Testis (tissue), 3 donors: Measurements from ENCODE around the gene XYLT1. TPM values are rescaled to one million over a fixed set of nuclear protein-coding genes. Genes with fewer than 3 reads are reported as not detected.

Source experiments
- DNase-seq: peaks from one replicate; pipeline ENCODE4 v3.0.0-alpha.2; 2019
- H3K27ac ChIP-seq, 2 donors: fragments of 200-600 bp; sonication (generic); one replicate each; pipeline ENCODE4 v1.5.1; 2019
- H3K27me3 ChIP-seq: fragments of 200-600 bp; sonication (generic); one replicate; pipeline ENCODE4 v1.5.1; 2019
- H3K36me3 ChIP-seq: fragments of 200-600 bp; sonication (generic); one replicate; pipeline ENCODE4 v1.5.1; 2017; ENCODE audit warnings: low read depth; ENCODE audit errors: missing control alignments
- H3K4me1 ChIP-seq: fragments of 200-600 bp; sonication (generic); one replicate; pipeline ENCODE4 v1.5.1; 2019
- H3K4me3 ChIP-seq, 2 donors: fragments of 200-600 bp; sonication (generic); one replicate each; pipeline ENCODE4 v1.5.1; 2017 to 2019
- H3K9me3 ChIP-seq: fragments of 200-600 bp; sonication (generic); one replicate; pipeline ENCODE4 v1.5.1; 2017
- POLR2A ChIP-seq: fragments of 450-650 bp; IDR thresholded peaks from one replicate; pipeline ENCODE4 v1.6.1; 2017; ENCODE audit warnings: antibody characterized with exemption, mild to moderate bottlenecking, moderate library complexity
- WGBS, 2 donors: methylation state at CpG; one replicate each; pipeline ENCODE4 v1.1.5; 2018; 5-methylcytosine and 5-hydroxymethylcytosine counted together
- intact Hi-C: fragments of 100-400 bp; cut with DNase I; formaldehyde crosslinking; loops from one replicate; pipeline ENCODE4 v1.15.1; 2023; ENCODE audit warnings: low total_unique reads
- polyA plus RNA-seq: library from polyadenylated mRNA; stranded (reverse); fragments of 350-450 nt; fragmentation: Illumina TruSeq; extraction: RNeasy Lipid Tissue Mini Kit (QIAGEN cat#74804); gene quantifications from one replicate; pipeline ENCODE4 v1.2.3, GENCODE V29; 2014; ENCODE audit warnings: low read depth, low replicate concordance; ENCODE audit not compliant: insufficient read depth
- total RNA-seq, 2 donors: library from RNA; depleted of rRNA; stranded (reverse); fragments of >200 nt; gene quantifications; one replicate each; pipeline ENCODE4 v1.2.3, GENCODE V29; 2016
- TF ChIP-seq, protein P1 (sequence below), 3 experiments: fragments of 450-650 bp in 2 of 3; fragments of 200-600 bp in 1 of 3; sonication (generic) in 1 of 3; IDR thresholded peaks; one replicate each; pipeline ENCODE4 v1.5.1; 2016 to 2019; ENCODE audit warnings: antibody characterized with exemption in 3 of 3, mild to moderate bottlenecking in 2 of 3, moderate library complexity in 1 of 3

Gene XYLT1
- total and polyA plus RNA-seq, 3 donors from 2014 or later = 6.5 to 20.7 (median 13.6) TPM

DNA sequence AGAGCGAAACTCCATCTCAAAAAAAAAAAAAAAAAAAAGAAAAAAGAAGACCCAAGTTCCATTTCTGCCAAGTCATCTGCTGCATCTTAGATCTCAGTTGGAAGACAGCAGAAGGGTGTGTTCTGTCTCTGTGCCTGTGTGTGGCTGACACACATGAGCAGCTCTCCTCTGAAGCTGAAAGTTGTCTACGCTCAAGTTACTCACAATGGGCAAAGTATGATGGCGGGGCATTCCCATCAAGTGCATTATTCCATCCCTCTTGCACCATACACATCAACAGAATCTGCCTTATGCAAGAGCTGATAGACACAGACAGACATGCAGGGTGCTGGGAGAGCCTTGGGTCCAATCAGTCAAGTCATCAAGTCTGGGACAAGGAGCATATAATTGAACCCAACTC, 402.2 kb downstream of the XYLT1 start:
- Histone ChIP-seq H3K4me3 (no peak overlapping the region), H3K36me3 (no peaks in the 10 kb centered on the region), H3K27ac (no peak overlapping the region), H3K4me1 (no peaks in the 10 kb centered on the region), H3K9me3 (no peaks in the 10 kb centered on the region), H3K27me3 (no peaks in the 10 kb centered on the region)
- no peak for DNase-seq
- TF ChIP-seq, protein P1, sequence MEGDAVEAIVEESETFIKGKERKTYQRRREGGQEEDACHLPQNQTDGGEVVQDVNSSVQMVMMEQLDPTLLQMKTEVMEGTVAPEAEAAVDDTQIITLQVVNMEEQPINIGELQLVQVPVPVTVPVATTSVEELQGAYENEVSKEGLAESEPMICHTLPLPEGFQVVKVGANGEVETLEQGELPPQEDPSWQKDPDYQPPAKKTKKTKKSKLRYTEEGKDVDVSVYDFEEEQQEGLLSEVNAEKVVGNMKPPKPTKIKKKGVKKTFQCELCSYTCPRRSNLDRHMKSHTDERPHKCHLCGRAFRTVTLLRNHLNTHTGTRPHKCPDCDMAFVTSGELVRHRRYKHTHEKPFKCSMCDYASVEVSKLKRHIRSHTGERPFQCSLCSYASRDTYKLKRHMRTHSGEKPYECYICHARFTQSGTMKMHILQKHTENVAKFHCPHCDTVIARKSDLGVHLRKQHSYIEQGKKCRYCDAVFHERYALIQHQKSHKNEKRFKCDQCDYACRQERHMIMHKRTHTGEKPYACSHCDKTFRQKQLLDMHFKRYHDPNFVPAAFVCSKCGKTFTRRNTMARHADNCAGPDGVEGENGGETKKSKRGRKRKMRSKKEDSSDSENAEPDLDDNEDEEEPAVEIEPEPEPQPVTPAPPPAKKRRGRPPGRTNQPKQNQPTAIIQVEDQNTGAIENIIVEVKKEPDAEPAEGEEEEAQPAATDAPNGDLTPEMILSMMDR (IDR thresholded peaks at IDR 0.05) = no peak
- no peak for TF ChIP-seq POLR2A
- WGBS, 2 donors = 93 to 98% methylated on average over 3 of the region's 3 CpGs
- intact Hi-C loops = no loop called here

DNA sequence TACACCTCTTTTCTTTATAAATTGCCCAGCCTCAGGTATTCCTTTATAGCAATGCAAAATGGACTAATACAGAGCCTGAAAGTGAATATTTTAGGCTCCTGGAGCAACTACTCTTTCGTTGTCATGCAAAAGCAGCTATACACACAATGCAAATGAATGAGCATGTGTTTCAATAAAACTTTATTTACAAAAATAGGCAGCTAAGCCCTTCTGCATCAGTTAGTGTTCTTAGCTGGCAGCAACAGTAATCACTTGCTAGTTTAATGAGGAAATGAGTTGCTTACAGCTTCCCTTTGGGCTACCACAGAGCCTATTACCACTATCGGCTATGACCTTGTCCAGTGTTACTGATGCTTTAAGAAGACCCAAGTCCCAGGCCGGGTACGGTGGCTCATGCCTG, 402.9 kb downstream of the XYLT1 start:
- no peaks in the 10 kb centered on the region for H3K27me3 ChIP-seq
- no peaks in the 10 kb centered on the region for H3K36me3 ChIP-seq
- no peaks in the 10 kb centered on the region for H3K4me1 ChIP-seq
- no peaks in the 10 kb centered on the region for H3K9me3 ChIP-seq
- no peak overlapping the region for H3K4me3 ChIP-seq
- no peak for DNase-seq
- WGBS, 2 donors = 89 to 97% methylated on average over 1 to 4 of the region's 4 CpGs
- H3K27ac ChIP-seq = no peak overlapping the region
- TF ChIP-seq POLR2A = no peak
- TF ChIP-seq, protein P1 (IDR thresholded peaks at IDR 0.05) = no peak
- intact Hi-C loops = no loop called here

DNA sequence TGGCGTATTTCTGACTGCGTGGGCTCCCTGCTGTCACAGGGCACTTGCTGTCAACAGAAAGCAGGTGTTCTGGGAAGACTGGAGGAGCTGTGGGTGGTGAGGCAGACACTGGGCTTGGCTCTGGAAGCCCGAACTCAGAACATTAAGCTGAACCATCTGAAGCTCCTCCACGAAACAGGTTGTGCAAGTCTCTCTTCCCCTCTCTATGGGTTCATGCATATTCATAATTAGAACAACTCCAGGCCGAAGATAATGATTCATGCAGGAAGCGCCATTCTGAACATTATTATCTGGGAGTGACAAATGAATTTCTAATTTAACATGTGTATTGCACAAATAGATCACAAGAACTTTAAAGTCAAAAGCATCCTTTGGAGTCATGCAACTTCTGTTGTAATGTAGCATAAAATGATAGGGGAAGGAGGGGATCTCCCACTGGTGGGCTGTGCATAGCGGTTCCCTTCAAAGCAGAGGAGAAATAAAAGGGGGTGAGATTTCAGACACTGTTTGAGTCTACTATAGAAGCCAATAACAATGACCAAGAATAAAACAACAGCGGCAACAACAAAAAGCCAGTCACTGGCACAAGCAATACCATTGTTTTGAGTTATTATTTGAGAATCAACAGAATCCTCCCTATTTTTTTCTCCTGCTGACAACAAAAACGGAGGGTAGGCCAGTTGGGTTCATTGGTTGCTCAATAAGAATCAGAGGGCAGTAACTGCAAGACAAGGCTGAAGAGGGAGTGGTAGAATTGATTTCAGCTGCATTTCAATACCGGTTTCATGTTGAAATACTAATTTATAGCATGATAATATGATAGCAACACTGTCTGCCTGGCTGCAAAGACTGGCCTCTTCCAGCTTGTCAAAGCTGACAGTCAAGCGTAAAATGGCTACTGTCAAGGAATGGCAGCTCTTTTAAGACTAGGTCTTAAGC, 407.3 kb downstream of the XYLT1 start:
- WGBS, 2 donors = 77 to 84% methylated on average over 11 of the region's 11 CpGs
- no peak overlapping the region for H3K4me3 ChIP-seq
- H3K27me3 ChIP-seq = no peaks in the 10 kb centered on the region
- no peak for DNase-seq
- no peaks in the 10 kb centered on the region for H3K9me3 ChIP-seq
- H3K4me1 ChIP-seq = no peaks in the 10 kb centered on the region
- TF ChIP-seq, protein P1 (IDR thresholded peaks at IDR 0.05) = no peak
- no peak for TF ChIP-seq POLR2A
- intact Hi-C loops = no loop called here
- H3K27ac ChIP-seq = no peak overlapping the region
- H3K36me3 ChIP-seq = no peaks in the 10 kb centered on the region

DNA sequence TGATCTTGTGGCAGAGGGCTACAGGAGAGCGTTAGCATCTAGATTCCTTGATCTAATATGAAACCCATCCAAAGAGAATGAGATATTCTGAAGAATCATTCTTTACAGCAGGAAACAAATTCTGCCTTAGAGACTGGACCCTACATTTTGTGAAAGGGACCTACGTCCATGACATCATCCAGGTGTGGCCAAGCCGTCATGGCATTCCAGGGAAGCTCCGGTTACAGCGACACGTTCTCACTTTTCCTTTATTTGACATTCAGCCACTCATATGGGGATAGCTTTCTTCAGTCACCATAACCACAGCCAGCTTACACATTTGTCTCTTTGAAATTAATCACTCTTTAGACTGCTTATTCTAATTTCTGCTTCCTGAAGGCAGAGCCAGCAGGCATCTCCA, 408.1 kb downstream of the XYLT1 start:
- no peak overlapping the region for H3K27ac ChIP-seq
- DNase-seq = no peak
- intact Hi-C loops = no loop called here
- H3K9me3 ChIP-seq = no peaks in the 10 kb centered on the region
- no peaks in the 10 kb centered on the region for H3K27me3 ChIP-seq
- H3K4me1 ChIP-seq = no peaks in the 10 kb centered on the region
- H3K36me3 ChIP-seq = no peaks in the 10 kb centered on the region
- TF ChIP-seq, protein P1 (IDR thresholded peaks at IDR 0.05) = no peak
- no peak for TF ChIP-seq POLR2A
- WGBS, 2 donors = 82 to 87% methylated on average over 6 of the region's 6 CpGs
- H3K4me3 ChIP-seq = no peak overlapping the region
